Measurements from ENCODE around the gene GRB10.

The GRB10 gene

DNA sequence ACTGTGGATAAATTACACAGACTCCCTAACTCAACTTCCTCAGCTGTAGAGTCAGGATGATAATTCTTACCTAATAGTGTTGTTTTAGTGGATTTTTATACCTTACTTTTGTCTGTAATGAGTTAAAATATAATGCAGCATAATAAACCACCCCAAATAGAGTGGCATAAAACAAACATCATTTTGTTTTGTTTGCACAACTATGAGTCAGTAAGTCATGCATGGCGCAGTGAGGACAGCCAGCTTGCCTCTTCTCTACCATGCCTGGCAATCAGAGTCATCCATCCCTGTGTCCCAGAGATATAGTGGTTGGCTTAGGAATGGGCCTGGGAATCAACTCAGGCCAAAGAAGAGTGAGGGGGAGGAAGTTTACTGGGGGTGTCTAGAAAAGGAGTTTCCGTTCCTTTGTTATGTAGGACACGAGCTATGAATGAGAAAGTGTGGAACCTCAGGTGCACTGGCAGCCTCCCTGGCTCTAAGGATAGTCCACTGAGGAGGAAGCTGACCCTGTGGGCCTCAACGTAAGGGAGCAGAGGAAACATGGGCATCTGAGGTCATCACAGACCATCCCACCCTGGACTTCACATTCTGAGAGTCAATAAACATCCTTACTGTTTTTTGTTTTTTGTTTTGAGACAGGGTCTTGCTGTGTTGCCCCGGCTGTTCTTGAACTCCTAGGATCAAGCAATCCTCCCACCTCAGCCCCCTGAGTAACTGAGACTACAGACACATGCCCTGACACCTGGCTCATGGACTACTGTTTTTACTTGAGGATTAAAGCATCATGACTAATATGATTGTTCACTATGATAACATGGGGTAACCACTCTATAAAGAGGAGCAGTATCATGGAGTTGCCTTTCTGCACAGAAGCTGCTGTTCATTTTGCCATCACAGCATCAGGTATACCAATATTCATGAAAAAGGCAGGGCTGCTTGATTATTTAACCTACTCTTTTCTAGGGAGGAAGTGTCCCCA, 21.0 kb upstream of the GRB10 start:
- Histone ChIP-seq H2AK5ac (ENCODE audit: low read depth, low read length) (no peak overlapping the region), H3K23ac (ENCODE audit: low read depth, low read length, poor library complexity) (no peak overlapping the region), H3K4me3 (ENCODE audit: low read length in 2 of 2) (no peak overlapping the region), H3K4me2 (ENCODE audit: insufficient read depth, low read length, poor library complexity, severe bottlenecking) (no peak overlapping the region), H2BK120ac (ENCODE audit: low read depth, low read length) (no peak overlapping the region), H2AFZ (ENCODE audit: low read length) (no peak overlapping the region), H3K36me3 (replicated peaks in 1 of 2; ENCODE audit: control insufficient read depth in 2 of 2, insufficient read depth in 2 of 2, low read length in 2 of 2) (no peaks in the 10 kb centered on the region), H3K18ac (ENCODE audit: low read length) (no peak overlapping the region), H3K27me3 (ENCODE audit: control insufficient read depth in 3 of 3, insufficient read depth in 3 of 3, low read depth in 1 of 3, low read length in 3 of 3) (peaks cover 0 to 9% (median 0%) of the 10 kb centered on the region in 3 experiments), H4K91ac (ENCODE audit: low read depth, low read length, poor library complexity) (no peak overlapping the region), H3K79me1 (ENCODE audit: low read depth, low read length) (no peaks in the 10 kb centered on the region), H3K14ac (ENCODE audit: low read length) (no peak overlapping the region), H3K4ac (ENCODE audit: low read length) (no peak overlapping the region), H2BK12ac (ENCODE audit: low read length) (no peak overlapping the region), H3K27ac (replicated peaks; ENCODE audit: low read length) (no peak overlapping the region), H3K9ac (ENCODE audit: low read depth, low read length, poor library complexity) (no peak overlapping the region), H2BK15ac (ENCODE audit: low read length) (no peak overlapping the region), H4K8ac (ENCODE audit: low read depth, low read length) (no peak overlapping the region), H3K9me3 (replicated peaks in 1 of 2; ENCODE audit: control insufficient read depth in 2 of 2, insufficient read depth in 1 of 2, low read depth in 1 of 2, low read length in 2 of 2) (no peaks in the 10 kb centered on the region), H2BK5ac (ENCODE audit: low read length) (no peak overlapping the region), H3K4me1 (ENCODE audit: control insufficient read depth in 2 of 2, insufficient read depth in 1 of 2, low read depth in 1 of 2, low read length in 2 of 2) (no peaks in the 10 kb centered on the region)
- WGBS, 2 donors (ENCODE audit: extremely low coverage in 2 of 2, insufficient read length in 2 of 2, insufficient replicate concordance in 1 of 2), result no CpG with 5 or more reads among the region's 5 CpGs
- DNase-seq (ENCODE audit: low spot score), result no peak

- H2AK5ac ChIP-seq (ENCODE audit: low read depth, low read length), result no peak overlapping the region
- no peak for DNase-seq (ENCODE audit: low spot score)
- H3K9ac ChIP-seq (ENCODE audit: low read depth, low read length, poor library complexity), result no peak overlapping the region
- H2BK15ac ChIP-seq (ENCODE audit: low read length), result no peak overlapping the region
- H2BK120ac ChIP-seq (ENCODE audit: low read depth, low read length), result no peak overlapping the region
- no peak overlapping the region for H3K27ac ChIP-seq (replicated peaks; ENCODE audit: low read length)
- H2AFZ ChIP-seq (ENCODE audit: low read length), result no peak overlapping the region
- no peak overlapping the region for H2BK5ac ChIP-seq (ENCODE audit: low read length)
- H3K23ac ChIP-seq (ENCODE audit: low read depth, low read length, poor library complexity), result no peak overlapping the region
- peaks cover 0 to 3% (median 0%) of the 10 kb centered on the region in 3 experiments for H3K27me3 ChIP-seq (ENCODE audit: control insufficient read depth in 3 of 3, insufficient read depth in 3 of 3, low read depth in 1 of 3, low read length in 3 of 3)
- H3K9me3 ChIP-seq (replicated peaks in 1 of 2; ENCODE audit: control insufficient read depth in 2 of 2, insufficient read depth in 1 of 2, low read depth in 1 of 2, low read length in 2 of 2), result no peaks in the 10 kb centered on the region
- no peak overlapping the region for H3K18ac ChIP-seq (ENCODE audit: low read length)
- H4K91ac ChIP-seq (ENCODE audit: low read depth, low read length, poor library complexity), result no peak overlapping the region
- WGBS, 2 donors (ENCODE audit: extremely low coverage in 2 of 2, insufficient read length in 2 of 2, insufficient replicate concordance in 1 of 2), result no CpG with 5 or more reads among the region's 1 CpG
- H3K4ac ChIP-seq (ENCODE audit: low read length), result no peak overlapping the region
- no peak overlapping the region for H3K4me2 ChIP-seq (ENCODE audit: insufficient read depth, low read length, poor library complexity, severe bottlenecking)
- H2BK12ac ChIP-seq (ENCODE audit: low read length), result no peak overlapping the region
- H4K8ac ChIP-seq (ENCODE audit: low read depth, low read length), result no peak overlapping the region
- no peak overlapping the region for H3K4me3 ChIP-seq (ENCODE audit: low read length in 2 of 2)
- H3K14ac ChIP-seq (ENCODE audit: low read length), result no peak overlapping the region
- no peaks in the 10 kb centered on the region for H3K36me3 ChIP-seq (replicated peaks in 1 of 2; ENCODE audit: control insufficient read depth in 2 of 2, insufficient read depth in 2 of 2, low read length in 2 of 2)
- H3K4me1 ChIP-seq (ENCODE audit: control insufficient read depth in 2 of 2, insufficient read depth in 1 of 2, low read depth in 1 of 2, low read length in 2 of 2), result no peaks in the 10 kb centered on the region
- H3K79me1 ChIP-seq (ENCODE audit: low read depth, low read length), result no peaks in the 10 kb centered on the region
Measured at GRCh38 chr7:50801907-50802306, 19.2 kb upstream of the GRB10 start.

DNA sequence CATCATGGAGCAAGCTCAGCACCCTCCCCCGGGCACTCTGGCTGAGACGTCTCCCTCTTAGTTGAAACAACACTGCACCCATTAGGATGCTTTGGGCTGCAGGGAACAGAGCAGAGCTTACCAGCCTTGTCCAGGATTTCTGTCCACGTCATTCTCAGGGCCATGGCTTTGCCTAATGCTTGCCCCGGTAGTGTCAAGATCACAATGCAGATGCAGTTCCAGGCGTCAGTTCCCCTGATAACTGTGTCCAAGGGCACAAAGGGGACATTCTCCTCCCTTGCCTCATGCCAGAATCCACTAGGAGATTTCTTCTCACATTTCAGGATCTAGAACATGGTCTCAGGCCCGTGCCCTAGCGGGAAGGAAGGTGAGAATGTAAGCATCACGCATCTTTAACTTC, 17.2 kb upstream of the GRB10 start:
- H2AK5ac ChIP-seq (ENCODE audit: low read depth, low read length), result no peak overlapping the region
- H2BK15ac ChIP-seq (ENCODE audit: low read length), result no peak overlapping the region
- peak overlapping the region in 1 of 2 donors; percentile 46 for H3K4me3 ChIP-seq (ENCODE audit: low read length in 2 of 2)
- H3K4ac ChIP-seq (ENCODE audit: low read length), result no peak overlapping the region
- no CpG with 5 or more reads among the region's 8 CpGs for WGBS, 2 donors (ENCODE audit: extremely low coverage in 2 of 2, insufficient read length in 2 of 2, insufficient replicate concordance in 1 of 2)
- no peaks in the 10 kb centered on the region for H3K79me1 ChIP-seq (ENCODE audit: low read depth, low read length)
- H3K4me1 ChIP-seq (ENCODE audit: control insufficient read depth in 2 of 2, insufficient read depth in 1 of 2, low read depth in 1 of 2, low read length in 2 of 2), result no peaks in the 10 kb centered on the region
- H3K9ac ChIP-seq (ENCODE audit: low read depth, low read length, poor library complexity), result no peak overlapping the region
- H3K9me3 ChIP-seq (replicated peaks in 1 of 2; ENCODE audit: control insufficient read depth in 2 of 2, insufficient read depth in 1 of 2, low read depth in 1 of 2, low read length in 2 of 2), result no peaks in the 10 kb centered on the region
- no peak overlapping the region for H4K91ac ChIP-seq (ENCODE audit: low read depth, low read length, poor library complexity)
- no peak overlapping the region for H2BK5ac ChIP-seq (ENCODE audit: low read length)
- no peak overlapping the region for H3K27ac ChIP-seq (replicated peaks; ENCODE audit: low read length)
- H4K8ac ChIP-seq (ENCODE audit: low read depth, low read length), result no peak overlapping the region
- DNase-seq (ENCODE audit: low spot score), result no peak
- H2BK120ac ChIP-seq (ENCODE audit: low read depth, low read length), result no peak overlapping the region
- peak overlapping the region; percentile 51 for H3K18ac ChIP-seq (ENCODE audit: low read length)
- H3K4me2 ChIP-seq (ENCODE audit: insufficient read depth, low read length, poor library complexity, severe bottlenecking), result no peak overlapping the region
- H3K14ac ChIP-seq (ENCODE audit: low read length), result no peak overlapping the region
- H2BK12ac ChIP-seq (ENCODE audit: low read length), result no peak overlapping the region
- H2AFZ ChIP-seq (ENCODE audit: low read length), result no peak overlapping the region
- no peak overlapping the region for H3K23ac ChIP-seq (ENCODE audit: low read depth, low read length, poor library complexity)
- no peaks in the 10 kb centered on the region for H3K36me3 ChIP-seq (replicated peaks in 1 of 2; ENCODE audit: control insufficient read depth in 2 of 2, insufficient read depth in 2 of 2, low read length in 2 of 2)
- H3K27me3 ChIP-seq (ENCODE audit: control insufficient read depth in 3 of 3, insufficient read depth in 3 of 3, low read depth in 1 of 3, low read length in 3 of 3), result peaks cover 0 to 3% (median 2%) of the 10 kb centered on the region in 3 experiments

DNA sequence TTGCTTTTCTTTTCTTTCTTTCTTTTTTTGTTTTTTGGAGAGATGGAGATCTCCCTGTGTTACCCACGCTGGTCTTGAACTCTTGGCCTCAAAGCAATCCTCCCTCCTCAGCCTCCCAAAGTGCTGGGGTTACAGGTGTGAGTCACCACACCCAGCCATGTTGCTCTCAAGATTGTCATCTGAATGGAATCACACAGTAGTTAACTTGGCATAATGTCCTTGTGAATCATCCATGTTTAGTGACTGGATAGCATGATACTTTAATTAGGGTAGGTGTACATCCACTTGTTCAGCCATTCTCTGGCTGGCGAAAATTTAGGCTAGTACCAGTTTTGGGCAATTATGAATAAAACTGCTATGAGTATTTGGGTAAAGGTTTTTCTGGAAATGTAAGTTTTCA, 15.4 kb upstream of the GRB10 start:
- Histone ChIP-seq H2AK5ac (ENCODE audit: low read depth, low read length) (no peak overlapping the region), H3K36me3 (replicated peaks in 1 of 2; ENCODE audit: control insufficient read depth in 2 of 2, insufficient read depth in 2 of 2, low read length in 2 of 2) (no peaks in the 10 kb centered on the region), H3K4me1 (ENCODE audit: control insufficient read depth in 2 of 2, insufficient read depth in 1 of 2, low read depth in 1 of 2, low read length in 2 of 2) (peaks cover 0 to 2% of the 10 kb centered on the region in 2 donors)

More for the DNA sequence above, 15.4 kb upstream of the GRB10 start:
- Histone ChIP-seq H3K27ac (replicated peaks; ENCODE audit: low read length) (no peak overlapping the region), H2BK120ac (ENCODE audit: low read depth, low read length) (no peak overlapping the region), H2BK12ac (ENCODE audit: low read length) (no peak overlapping the region), H3K27me3 (ENCODE audit: control insufficient read depth in 3 of 3, insufficient read depth in 3 of 3, low read depth in 1 of 3, low read length in 3 of 3) (peaks cover 0 to 15% (median 14%) of the 10 kb centered on the region in 3 experiments), H3K79me1 (ENCODE audit: low read depth, low read length) (no peaks in the 10 kb centered on the region), H2AFZ (ENCODE audit: low read length) (no peak overlapping the region), H3K18ac (ENCODE audit: low read length) (no peak overlapping the region), H3K4me3 (ENCODE audit: low read length in 2 of 2) (no peak overlapping the region), H2BK15ac (ENCODE audit: low read length) (no peak overlapping the region), H2BK5ac (ENCODE audit: low read length) (no peak overlapping the region), H3K9ac (ENCODE audit: low read depth, low read length, poor library complexity) (no peak overlapping the region), H3K14ac (ENCODE audit: low read length) (no peak overlapping the region), H3K9me3 (replicated peaks in 1 of 2; ENCODE audit: control insufficient read depth in 2 of 2, insufficient read depth in 1 of 2, low read depth in 1 of 2, low read length in 2 of 2) (no peaks in the 10 kb centered on the region), H4K91ac (ENCODE audit: low read depth, low read length, poor library complexity) (no peak overlapping the region), H3K4me2 (ENCODE audit: insufficient read depth, low read length, poor library complexity, severe bottlenecking) (no peak overlapping the region), H3K23ac (ENCODE audit: low read depth, low read length, poor library complexity) (no peak overlapping the region), H4K8ac (ENCODE audit: low read depth, low read length) (no peak overlapping the region), H3K4ac (ENCODE audit: low read length) (no peak overlapping the region)
- no peak for DNase-seq (ENCODE audit: low spot score)
- WGBS, 2 donors (ENCODE audit: extremely low coverage in 2 of 2, insufficient read length in 2 of 2, insufficient replicate concordance in 1 of 2), result no CpG with 5 or more reads among the region's 2 CpGs
